ENCODE data around the gene SUSD6. TPM values are rescaled to one million over a fixed set of nuclear protein-coding genes. Genes with fewer than 3 reads are reported as not detected.

The SUSD6 gene
- total and polyA plus RNA-seq, 9 of the 15 experiments (the other 6 are each of a cell fraction or from before 2014, with no cell fraction given): 2.9 to 20.7 (median 5.6) TPM

- TF ChIP-seq HMGXB4 (CRISPR knock-in tag; IDR thresholded peaks at IDR 0.05) (no peak), ZBTB12 (CRISPR knock-in tag; IDR thresholded peaks at IDR 0.05) (no peak), FOXA1 (IDR thresholded peaks at IDR 0.05; ENCODE audit: borderline replicate concordance) (no peak), ZFP36 (IDR thresholded peaks at IDR 0.05; ENCODE audit: low read depth, low read length, partially characterized antibody) (no peak), ZNF668 (CRISPR knock-in tag; IDR thresholded peaks at IDR 0.05) (no peak), U2AF1 (optimal IDR thresholded peaks at IDR 0.05; ENCODE audit: low read depth, low read length) (no peak), ZNF175 (CRISPR knock-in tag; IDR thresholded peaks at IDR 0.05; ENCODE audit: low read depth) (no peak), MLLT1 (IDR thresholded peaks at IDR 0.05) (no peak), MYBL2 (IDR thresholded peaks at IDR 0.05; ENCODE audit: low read depth) (no peak), MYBL2 (CRISPR knock-in tag; IDR thresholded peaks at IDR 0.05; ENCODE audit: borderline replicate concordance) (no peak), NFXL1 (CRISPR knock-in tag; IDR thresholded peaks at IDR 0.05) (no peak)
These were observed 53.6 kb downstream of the SUSD6 start (continued) for GRCh38 chr14:69664865-69665526.
